GM23248 (cell line): ENCODE data around the gene ZDHHC11. TPM values are rescaled to one million over a fixed set of nuclear protein-coding genes. Genes with fewer than 3 reads are reported as not detected.
"Not testable (repeated sequence)": the region's sequence is repeated elsewhere in the genome, so short reads cannot be mapped to it uniquely, and the experiment has no call there.

Experiments
- DNase-seq: peaks from one replicate; pipeline ENCODE4 v3.0.0-alpha.2; 2015
- H2AFZ ChIP-seq: fragments of 200-600 bp; sonication (generic); 2 replicates; pipeline ENCODE4 v1.6.1; 2016; ENCODE audit warnings: antibody characterized with exemption
- H3F3A ChIP-seq: fragments of 200-600 bp; sonication (generic); 2 replicates; pipeline ENCODE4 v1.6.1; 2016; ENCODE audit warnings: mild to moderate bottlenecking, antibody characterized with exemption, mixed run types; ENCODE audit not compliant: insufficient read depth
- H3K27ac ChIP-seq: fragments of 200-600 bp; sonication (generic); 2 replicates; pipeline ENCODE4 v1.5.1; 2016; ENCODE audit warnings: mild to moderate bottlenecking
- H3K27me3 ChIP-seq: fragments of 200-600 bp; sonication (generic); replicated peaks from 2 replicates; pipeline ENCODE4 v1.6.1; 2016; ENCODE audit warnings: mild to moderate bottlenecking; ENCODE audit not compliant: insufficient read depth
- H3K36me3 ChIP-seq: fragments of 200-600 bp; sonication (generic); 2 replicates; pipeline ENCODE4 v1.6.1; 2016; ENCODE audit warnings: low read depth, mild to moderate bottlenecking
- H3K4me1 ChIP-seq: fragments of 200-600 bp; sonication (generic); 2 replicates; pipeline ENCODE4 v1.6.1; 2016; ENCODE audit warnings: mild to moderate bottlenecking; ENCODE audit not compliant: insufficient read depth
- H3K4me2 ChIP-seq: fragments of 200-600 bp; sonication (generic); one replicate; pipeline ENCODE4 v1.6.1; 2016; ENCODE audit warnings: mild to moderate bottlenecking; ENCODE audit not compliant: unreplicated experiment
- H3K4me3 ChIP-seq: fragments of 200-600 bp; sonication (generic); 2 replicates; pipeline ENCODE4 v1.5.1; 2016; ENCODE audit warnings: mild to moderate bottlenecking
- H3K79me2 ChIP-seq: fragments of 200-600 bp; sonication (generic); 2 replicates; pipeline ENCODE4 v1.6.1; 2016; ENCODE audit warnings: mild to moderate bottlenecking; ENCODE audit not compliant: insufficient read depth
- H3K9ac ChIP-seq: fragments of 200-600 bp; sonication (generic); 2 replicates; pipeline ENCODE4 v1.6.1; 2016; ENCODE audit warnings: mild to moderate bottlenecking
- H3K9me2 ChIP-seq: fragments of 200-600 bp; sonication (generic); 2 replicates; pipeline ENCODE4 v1.6.1; 2016; ENCODE audit warnings: mixed run types, mild to moderate bottlenecking, moderate library complexity; ENCODE audit not compliant: insufficient read depth
- H3K9me3 ChIP-seq: fragments of 200-600 bp; sonication (generic); one replicate; pipeline ENCODE4 v1.6.1; 2017; ENCODE audit warnings: low read depth
- H4K20me1 ChIP-seq: fragments of 200-600 bp; sonication (generic); 2 replicates; pipeline ENCODE4 v1.6.0; 2016; ENCODE audit not compliant: insufficient read depth
- EZH2 ChIP-seq: fragments of 200-600 bp; sonication (generic); IDR thresholded peaks from 2 replicates; pipeline ENCODE4 v1.6.1; 2018; ENCODE audit warnings: antibody characterized with exemption, mild to moderate bottlenecking; ENCODE audit not compliant: insufficient read depth, poor library complexity, severe bottlenecking
- EZH2phosphoT487 ChIP-seq: fragments of 200-600 bp; sonication (generic); IDR thresholded peaks from 2 replicates; pipeline ENCODE4 v1.6.1; 2018; ENCODE audit warnings: antibody characterized with exemption, moderate library complexity, mild to moderate bottlenecking, low read depth; ENCODE audit not compliant: insufficient read depth
- WGBS, 2 experiments: methylation state at CpG; one replicate each; pipeline ENCODE4 v1.1.6; 2015 to 2017; ENCODE audit warnings: low lambda C conversion rate in 2 of 2, low coverage in 1 of 2; ENCODE audit errors: missing lambda C conversion rate in 2 of 2; 5-methylcytosine and 5-hydroxymethylcytosine counted together
- in situ Hi-C: fragments of 300-500 bp; cut with MboI; formaldehyde crosslinking; loops from 2 replicates; pipeline ENCODE4 v1.15.0; 2020
- polyA plus RNA-seq: library from polyadenylated mRNA; unstranded; fragments of >200 nt; fragmentation: Nextera tagmentation; extraction: Ambion mirVana; gene quantifications from 2 replicates; pipeline ENCODE4 v1.2.1, GENCODE V29; 2016
- total RNA-seq: library from RNA; depleted of rRNA; stranded (reverse); fragments of >200 nt; shearing (Covaris generic); gene quantifications from 2 replicates; pipeline ENCODE4 v1.2.3, GENCODE V29; 2014

ZDHHC11 gene
- total and polyA plus RNA-seq, 2 experiments from 2014 or later = 0.26 to 0.65 TPM

GRCh38 chr5:752532-753115 is 98.2 kb downstream of the ZDHHC11 start:
- H2AFZ ChIP-seq, H3F3A ChIP-seq, H3K79me2 ChIP-seq, H3K9me3 ChIP-seq, H3K4me1 ChIP-seq, H3K36me3 ChIP-seq, in situ Hi-C loops, H3K9ac ChIP-seq, H4K20me1 ChIP-seq, H3K4me3 ChIP-seq, H3K27me3 ChIP-seq, H3K27ac ChIP-seq, H3K9me2 ChIP-seq, H3K4me2 ChIP-seq, DNase-seq: not testable (repeated sequence)
- WGBS, 2 experiments = 53 to 60% methylated on average over 1 to 9 of the region's 20 CpGs

GRCh38 chr5:751992-752391 is 98.8 kb downstream of the ZDHHC11 start:
- H3K9ac ChIP-seq, H3F3A ChIP-seq, H3K36me3 ChIP-seq, H3K27me3 ChIP-seq, H3K4me3 ChIP-seq, H3K9me2 ChIP-seq, H3K79me2 ChIP-seq, H3K4me1 ChIP-seq, H3K9me3 ChIP-seq, H3K4me2 ChIP-seq, H4K20me1 ChIP-seq, in situ Hi-C loops, H3K27ac ChIP-seq, DNase-seq, H2AFZ ChIP-seq: not testable (repeated sequence)
- 60 to 68% methylated on average over 2 to 3 of the region's 8 CpGs for WGBS, 2 experiments

GRCh38 chr5:751496-751895 is 99.3 kb downstream of the ZDHHC11 start:
- H3K9ac ChIP-seq = no peak overlapping the region
- no peaks in the 10 kb centered on the region for H3K36me3 ChIP-seq
- no peaks in the 10 kb centered on the region for H3K9me2 ChIP-seq
- H3K9me3 ChIP-seq = no peaks in the 10 kb centered on the region
- H3K27me3 ChIP-seq = no peaks in the 10 kb centered on the region
- 90% methylated on average over 6 of the region's 13 CpGs; no CpG with 5 or more reads in 1 of the 2 experiments for WGBS, 2 experiments
- H3K4me3 ChIP-seq = no peak overlapping the region
- no peaks in the 10 kb centered on the region for H4K20me1 ChIP-seq
- in situ Hi-C loops = no loop called here
- no peak overlapping the region for H3K27ac ChIP-seq
- no peak overlapping the region for H3K4me2 ChIP-seq
- DNase-seq = no peak
- no peaks in the 10 kb centered on the region for H3K4me1 ChIP-seq
- TF ChIP-seq EZH2 = no peak
- TF ChIP-seq EZH2phosphoT487 = no peak
- no peak overlapping the region for H2AFZ ChIP-seq
- H3F3A ChIP-seq = no peaks in the 10 kb centered on the region
- no peaks in the 10 kb centered on the region for H3K79me2 ChIP-seq

GRCh38 chr5:750226-750625 is 100.6 kb downstream of the ZDHHC11 start:
- H3K9ac ChIP-seq, H4K20me1 ChIP-seq, H3K27me3 ChIP-seq, H3K79me2 ChIP-seq, in situ Hi-C loops, H3K4me1 ChIP-seq, H3K9me3 ChIP-seq, H3K9me2 ChIP-seq, H2AFZ ChIP-seq, H3K4me2 ChIP-seq, H3K36me3 ChIP-seq, DNase-seq, H3F3A ChIP-seq, H3K27ac ChIP-seq, H3K4me3 ChIP-seq: not testable (repeated sequence)
- 80% methylated on average over 5 of the region's 19 CpGs; no CpG with 5 or more reads in 1 of the 2 experiments for WGBS, 2 experiments

GRCh38 chr5:749101-749670 is 101.6 kb downstream of the ZDHHC11 start:
- Histone ChIP-seq H3K9me3 (no peaks in the 10 kb centered on the region), H3K79me2 (no peaks in the 10 kb centered on the region), H3K4me2 (no peak overlapping the region), H3K27ac (no peak overlapping the region), H2AFZ (no peak overlapping the region), H3K4me3 (no peak overlapping the region), H3K9ac (no peak overlapping the region), H4K20me1 (no peaks in the 10 kb centered on the region), H3F3A (no peaks in the 10 kb centered on the region), H3K36me3 (no peaks in the 10 kb centered on the region), H3K27me3 (no peaks in the 10 kb centered on the region), H3K9me2 (no peaks in the 10 kb centered on the region), H3K4me1 (no peaks in the 10 kb centered on the region)
- DNase-seq = no peak
- 71 to 82% methylated on average over 3 to 9 of the region's 14 CpGs for WGBS, 2 experiments
- in situ Hi-C loops = no loop called here
- no peak for TF ChIP-seq EZH2
- no peak for TF ChIP-seq EZH2phosphoT487

GRCh38 chr5:748011-748980 is 102.5 kb downstream of the ZDHHC11 start:
- WGBS, 2 experiments = 66 to 79% methylated on average over 5 to 9 of the region's 18 CpGs
- H3K9me3 ChIP-seq, H3K27me3 ChIP-seq, H3K79me2 ChIP-seq, H3K9ac ChIP-seq, in situ Hi-C loops, H3K27ac ChIP-seq, H3K9me2 ChIP-seq, H3K36me3 ChIP-seq, H4K20me1 ChIP-seq, H2AFZ ChIP-seq, H3K4me2 ChIP-seq, H3F3A ChIP-seq, DNase-seq, H3K4me1 ChIP-seq, H3K4me3 ChIP-seq: not testable (repeated sequence)
